GM21381 (cell line): ENCODE results near the gene C1orf226.

ENCODE experiments used
- ATAC-seq: cut with Tn5 transposase; IDR thresholded peaks from one replicate; pipeline ENCODE4 v1.9.1; 2021; ENCODE audit warnings: mild to moderate bottlenecking, moderate library complexity; ENCODE audit not compliant: unreplicated experiment

The C1orf226 gene

GRCh38 chr1:162365284-162366020, 16.1 kb upstream of the C1orf226 start:
- ATAC-seq = no peak

- no peak for ATAC-seq
Measured at GRCh38 chr1:162366149-162366548, 15.4 kb upstream of the C1orf226 start.

- ATAC-seq = no peak
Measured at GRCh38 chr1:162366671-162367070, 14.9 kb upstream of the C1orf226 start.

DNA sequence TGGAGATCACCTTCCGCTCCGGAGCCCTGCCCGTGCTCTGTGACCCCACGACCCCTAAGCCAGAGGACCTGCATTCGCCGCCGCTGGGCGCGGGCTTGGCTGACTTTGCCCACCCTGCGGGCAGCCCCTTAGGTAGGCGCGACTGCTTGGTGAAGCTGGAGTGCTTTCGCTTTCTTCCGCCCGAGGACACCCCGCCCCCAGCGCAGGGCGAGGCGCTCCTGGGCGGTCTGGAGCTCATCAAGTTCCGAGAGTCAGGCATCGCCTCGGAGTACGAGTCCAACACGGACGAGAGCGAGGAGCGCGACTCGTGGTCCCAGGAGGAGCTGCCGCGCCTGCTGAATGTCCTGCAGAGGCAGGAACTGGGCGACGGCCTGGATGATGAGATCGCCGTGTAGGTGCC, 14.5 kb upstream of the C1orf226 start:
- no peak for ATAC-seq

GRCh38 chr1:162367772-162368171, 13.8 kb upstream of the C1orf226 start:
- no peak for ATAC-seq

DNA sequence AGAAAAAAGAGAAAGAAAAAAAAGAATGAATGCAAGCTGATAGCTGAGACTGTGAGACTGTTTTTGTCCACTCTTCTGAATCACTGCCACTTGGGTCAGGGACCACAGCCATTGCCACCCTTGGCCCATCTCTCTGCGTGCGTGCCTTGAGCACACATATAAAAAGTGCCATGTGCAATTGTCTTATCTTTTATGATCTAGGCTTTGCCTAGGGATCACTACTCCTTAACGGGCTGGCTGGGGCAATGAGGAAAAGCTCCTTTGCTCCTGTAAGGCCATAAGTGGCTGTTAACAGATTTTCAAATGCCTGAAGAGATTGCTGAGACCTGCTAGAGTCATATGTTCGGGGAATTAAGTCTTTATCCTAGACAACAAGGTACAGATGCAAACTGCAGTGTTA, 13.1 kb upstream of the C1orf226 start:
- ATAC-seq = no peak

DNA sequence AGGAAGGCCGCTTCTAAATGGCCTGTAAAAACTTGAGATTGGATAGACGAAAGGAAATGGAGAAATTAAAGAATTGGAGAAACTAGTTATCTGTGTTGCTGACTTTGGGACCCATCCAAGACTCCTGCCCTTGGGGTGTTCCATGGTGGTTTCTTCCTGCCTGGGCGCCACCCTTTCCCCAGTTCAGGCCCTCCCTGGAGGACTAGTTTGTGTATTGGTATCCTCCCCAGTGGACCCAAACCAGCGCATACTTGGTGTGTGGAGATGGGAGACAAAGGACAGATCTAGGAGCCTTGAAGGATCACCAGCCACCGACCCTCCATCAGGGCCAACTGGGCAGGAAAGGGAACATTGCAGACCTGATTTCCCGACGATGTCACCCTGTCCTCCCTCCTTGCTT, 12.0 kb upstream of the C1orf226 start:
- no peak for ATAC-seq

DNA sequence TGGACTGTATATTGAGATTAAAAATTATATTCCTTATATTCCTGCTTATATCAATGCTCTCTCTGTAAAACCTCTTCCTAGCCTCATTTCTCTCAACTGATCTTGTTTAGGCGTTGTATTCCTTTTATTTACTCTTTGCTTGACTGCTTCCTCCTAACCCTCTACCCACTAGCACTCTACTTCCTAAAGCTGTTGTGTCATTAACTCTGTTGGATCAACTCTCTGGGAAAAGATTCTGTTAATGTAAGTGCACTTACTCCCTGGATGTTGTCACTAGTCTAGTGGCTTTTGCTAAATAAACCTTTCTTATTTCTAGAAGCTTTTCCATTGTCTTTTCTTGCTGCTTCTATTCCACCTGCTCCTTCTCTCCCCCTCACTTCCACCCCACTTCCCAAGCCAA, 11.4 kb upstream of the C1orf226 start:
- ATAC-seq = no peak

DNA sequence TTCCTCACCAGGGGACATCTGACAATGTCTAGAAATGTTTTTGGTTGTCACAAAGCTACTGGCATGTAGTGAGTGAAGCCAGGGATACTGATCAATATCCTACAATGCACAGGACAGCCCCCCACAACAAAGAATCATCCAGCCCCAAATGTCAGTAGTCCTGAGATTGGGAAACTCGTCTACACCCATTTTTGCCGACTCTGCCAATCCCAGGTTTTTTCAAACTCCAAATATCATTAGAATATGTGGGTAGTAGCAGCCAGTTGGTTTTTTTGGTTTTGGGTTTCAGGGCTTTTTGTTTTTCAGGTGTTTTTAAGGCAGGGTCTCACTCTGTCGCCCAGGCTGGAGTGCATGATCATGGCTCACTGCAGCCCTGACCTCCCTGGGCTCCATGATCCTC, 10.8 kb upstream of the C1orf226 start:
- no peak for ATAC-seq

DNA sequence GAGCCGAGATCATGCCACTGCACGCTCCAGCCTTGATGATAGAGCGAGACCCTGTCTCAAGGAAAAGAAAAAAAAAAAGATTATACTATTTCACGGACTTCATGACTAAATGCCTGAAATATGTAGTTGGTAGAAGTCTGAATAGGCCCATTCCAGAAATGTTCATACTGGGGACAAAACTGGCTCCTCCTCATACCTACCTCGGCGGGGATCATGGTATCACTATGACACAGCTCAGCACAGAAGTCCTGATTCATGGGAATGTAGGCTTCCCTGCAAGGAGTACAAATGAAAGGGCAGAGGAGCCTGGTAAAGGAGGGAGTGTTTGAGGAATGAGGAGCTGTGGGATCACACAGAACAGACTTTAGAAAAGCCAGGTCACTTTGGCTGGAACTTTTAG, 9.9 kb upstream of the C1orf226 start:
- no peak for ATAC-seq

DNA sequence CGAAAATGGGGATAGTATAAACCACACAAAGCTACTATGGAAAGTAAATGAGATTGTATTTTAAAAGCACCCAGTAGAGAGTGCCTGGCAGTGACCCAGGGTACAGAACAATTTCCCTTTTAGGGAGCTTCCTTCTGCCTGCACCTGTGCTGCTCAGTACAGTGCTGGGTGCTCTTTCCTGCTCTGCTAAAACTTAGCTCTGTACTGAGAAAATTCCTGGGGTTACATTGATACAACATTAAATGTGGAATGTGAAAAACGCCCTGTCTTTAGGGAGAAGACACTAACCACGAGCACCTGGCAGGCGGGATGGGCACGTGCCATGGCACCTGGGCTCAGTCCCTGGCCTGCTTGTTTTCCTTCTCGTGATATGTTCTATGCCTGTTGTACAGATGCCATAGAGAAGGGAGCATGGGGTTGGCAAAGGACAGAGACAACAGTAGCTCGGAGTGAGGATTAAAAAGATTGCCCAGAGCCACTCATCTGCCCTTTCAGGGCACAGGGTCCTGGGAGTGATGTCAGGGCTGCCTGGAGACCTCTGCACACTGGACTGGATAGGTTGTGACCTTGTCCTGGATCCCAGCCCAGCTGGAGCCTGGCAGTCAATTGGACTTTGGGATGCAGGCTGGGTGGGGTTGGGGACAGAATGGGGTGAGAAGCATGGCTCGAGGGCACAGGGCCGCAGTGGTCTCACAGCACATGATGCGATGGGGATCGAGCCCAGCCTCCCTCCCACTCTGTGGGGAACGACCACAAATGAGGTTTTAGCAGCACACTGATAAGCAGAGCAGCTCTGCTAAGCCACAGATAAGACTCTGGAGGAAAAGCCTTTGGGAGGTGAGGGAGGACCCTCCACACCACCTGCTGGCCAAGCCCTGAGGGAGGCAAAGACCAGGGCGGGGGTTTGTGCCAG, 9.1 kb upstream of the C1orf226 start:
- no peak for ATAC-seq

GRCh38 chr1:162373072-162373427, 8.5 kb upstream of the C1orf226 start:
- ATAC-seq = no peak

GRCh38 chr1:162373541-162374260, 7.8 kb upstream of the C1orf226 start:
- ATAC-seq = no peak

- ATAC-seq = no peak
Measured at GRCh38 chr1:162374406-162374805, 7.1 kb upstream of the C1orf226 start.

DNA sequence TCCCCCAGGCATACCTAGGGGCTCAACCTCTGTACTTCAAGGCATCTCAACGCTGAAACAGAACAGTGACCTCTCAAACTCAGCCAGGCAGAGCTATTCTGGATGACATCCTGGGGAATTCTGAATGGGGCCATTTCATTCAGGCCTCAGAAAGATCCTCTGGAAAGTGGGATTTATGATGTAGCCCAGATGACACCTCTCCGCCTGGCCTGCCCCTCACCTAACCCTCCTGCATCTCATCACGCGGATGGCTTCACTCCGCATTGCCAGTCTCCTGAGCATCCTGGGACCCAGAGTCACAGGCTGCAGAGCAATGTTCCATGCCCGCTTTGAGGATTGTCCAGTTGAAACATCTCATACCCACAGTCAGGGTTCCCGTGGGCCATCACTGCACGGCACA, 6.1 kb upstream of the C1orf226 start:
- no peak for ATAC-seq

DNA sequence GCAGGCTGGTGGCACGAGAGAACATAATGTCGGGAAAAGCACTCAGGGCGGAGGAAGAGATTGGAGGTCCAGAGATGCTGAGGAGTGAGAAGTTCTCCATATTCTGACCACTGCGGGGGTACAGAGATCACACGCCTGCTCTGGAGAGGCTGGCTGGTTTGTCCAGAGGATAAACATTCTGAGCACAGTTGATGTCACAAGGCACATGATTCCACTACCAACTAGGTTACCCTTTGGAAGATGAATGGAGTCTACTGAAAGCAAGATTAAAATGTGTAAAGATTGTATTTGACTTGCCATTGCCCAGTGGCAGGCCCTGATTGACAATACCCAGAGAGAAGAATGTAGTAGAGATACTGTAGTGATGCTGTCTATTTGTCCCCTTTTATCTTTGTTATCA, 4.8 kb upstream of the C1orf226 start, which contains the start of gene SPATA46:
TSS of gene SPATA46 (minus strand) at position 164 of the 400 bp plus-strand sequence. CDS start at position 100, 64 bp downstream.
- ATAC-seq = no peak

DNA sequence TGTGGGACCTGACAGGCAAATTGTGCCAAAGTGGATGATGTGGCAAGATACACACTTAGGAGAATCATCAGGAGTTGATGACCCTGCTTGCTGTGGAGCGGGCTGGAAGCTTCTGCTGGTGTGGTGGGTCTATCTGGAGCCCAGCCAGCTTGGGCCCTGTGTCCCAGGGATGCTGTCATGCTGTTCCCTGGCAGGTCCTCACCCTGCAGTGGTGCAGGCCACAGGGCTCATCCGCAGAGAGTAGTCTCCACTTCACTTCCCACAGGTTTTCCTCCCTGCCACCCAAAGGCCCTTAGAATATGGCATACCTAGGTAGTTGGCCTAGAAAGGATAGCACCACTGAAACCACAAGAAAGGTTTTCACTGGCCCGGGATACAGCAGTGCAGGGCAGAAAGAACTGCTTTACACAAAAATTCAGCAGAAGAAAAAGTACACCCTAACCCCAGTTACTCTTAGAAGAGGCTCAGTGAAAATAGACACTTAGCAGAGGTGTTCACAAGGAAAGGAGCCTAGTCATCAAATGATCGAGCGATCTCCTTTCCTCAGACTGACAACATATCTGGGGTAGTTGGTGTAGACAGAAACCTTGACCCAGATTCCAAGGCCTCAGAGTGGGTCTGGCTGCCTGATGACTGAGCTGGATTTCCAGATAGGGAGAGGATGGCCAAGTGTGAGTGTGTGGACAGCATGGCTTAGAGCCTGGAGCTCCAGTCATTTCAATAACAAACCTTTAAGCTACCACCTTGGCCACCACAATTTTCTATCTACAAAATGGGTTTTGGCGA, 1.3 kb upstream of the C1orf226 start:
- no peak for ATAC-seq

- no peak for ATAC-seq
Measured at GRCh38 chr1:162381941-162382750, 618 bp downstream of the C1orf226 start.

GRCh38 chr1:162383091-162383490, 1.6 kb downstream of the C1orf226 start:
- ATAC-seq = no peak

DNA sequence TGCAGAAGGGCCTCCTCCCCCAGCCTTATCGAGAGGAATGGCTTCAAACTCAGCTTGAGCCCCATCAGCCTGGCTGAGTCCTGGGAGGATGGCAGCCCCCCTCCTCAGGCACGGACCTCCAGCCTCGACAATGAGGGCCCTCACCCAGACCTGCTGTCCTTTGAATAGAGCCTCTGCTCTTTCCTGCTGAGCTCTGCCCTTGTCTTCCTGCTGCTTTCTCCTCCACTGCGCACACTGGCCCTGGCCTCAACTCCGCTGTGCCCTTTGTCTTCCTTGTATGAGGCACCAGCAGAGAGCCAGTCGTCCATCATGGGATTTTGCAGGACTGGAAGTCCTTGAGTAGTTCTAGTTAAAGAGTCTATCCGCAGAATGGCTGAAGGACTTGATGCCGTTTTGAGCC, 2.0 kb downstream of the C1orf226 start:
- ATAC-seq = no peak
